HG03045 (cell line): Measurements from ENCODE around the gene OXTR.

Experiments
- ATAC-seq: cut with Tn5 transposase; IDR thresholded peaks from one replicate; pipeline ENCODE4 v1.9.1; 2021; ENCODE audit warnings: mild to moderate bottlenecking, moderate library complexity; ENCODE audit not compliant: unreplicated experiment

OXTR gene

DNA sequence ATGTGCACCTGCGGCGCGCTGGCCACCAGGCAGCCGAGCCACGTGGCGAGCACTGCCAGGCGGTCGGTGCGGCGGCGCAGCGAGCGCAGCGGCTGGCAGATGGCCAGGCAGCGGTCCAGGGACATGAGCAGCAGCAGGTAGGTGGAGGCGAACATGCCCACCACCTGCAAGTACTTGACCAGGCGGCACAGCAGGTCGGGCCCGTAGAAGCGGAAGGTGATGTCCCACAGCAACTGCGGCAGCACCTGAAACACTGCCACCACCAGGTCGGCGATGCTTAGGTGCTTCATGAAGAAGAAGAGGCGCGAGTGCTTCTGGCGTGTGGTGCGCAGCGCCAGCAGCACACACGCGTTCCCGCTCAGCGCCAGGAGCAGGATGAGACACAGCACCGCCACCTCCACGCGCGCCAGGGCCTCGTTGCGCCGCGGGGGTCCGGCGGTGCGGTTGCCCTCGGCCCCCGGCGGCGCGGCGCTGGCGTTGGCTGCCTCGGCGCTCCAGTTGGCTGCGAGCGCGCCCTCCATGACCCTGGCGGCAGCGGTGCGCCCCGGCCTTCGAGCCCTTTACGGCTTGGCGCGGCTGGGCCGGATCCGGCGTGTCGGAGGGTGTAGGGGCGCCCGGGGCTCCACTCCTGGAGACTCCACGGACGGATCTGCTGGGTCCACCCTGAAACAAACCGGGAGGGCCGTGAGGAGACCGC, 1.6 kb downstream of the OXTR start:
- ATAC-seq = peak; percentile 43

DNA sequence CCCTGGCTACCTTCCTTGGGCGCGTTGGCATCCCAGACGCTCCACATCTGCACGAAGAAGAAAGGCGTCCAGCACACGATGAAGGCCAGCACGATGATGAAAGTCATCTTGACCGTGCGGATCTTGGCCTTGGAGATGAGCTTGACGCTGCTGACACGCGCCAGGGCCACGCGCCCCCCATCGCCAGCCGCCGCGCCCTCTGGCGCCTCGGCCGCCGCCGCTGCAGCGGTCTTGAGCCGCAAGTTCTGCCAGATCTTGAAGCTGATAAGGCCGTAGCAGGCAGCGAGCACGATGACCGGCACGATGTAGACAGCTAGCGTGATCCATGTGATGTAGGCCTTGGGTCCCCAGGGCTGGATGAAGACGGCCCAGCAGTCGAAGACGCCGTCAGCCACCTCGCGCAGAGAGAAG, 2.2 kb downstream of the OXTR start:
- no peak for ATAC-seq

DNA sequence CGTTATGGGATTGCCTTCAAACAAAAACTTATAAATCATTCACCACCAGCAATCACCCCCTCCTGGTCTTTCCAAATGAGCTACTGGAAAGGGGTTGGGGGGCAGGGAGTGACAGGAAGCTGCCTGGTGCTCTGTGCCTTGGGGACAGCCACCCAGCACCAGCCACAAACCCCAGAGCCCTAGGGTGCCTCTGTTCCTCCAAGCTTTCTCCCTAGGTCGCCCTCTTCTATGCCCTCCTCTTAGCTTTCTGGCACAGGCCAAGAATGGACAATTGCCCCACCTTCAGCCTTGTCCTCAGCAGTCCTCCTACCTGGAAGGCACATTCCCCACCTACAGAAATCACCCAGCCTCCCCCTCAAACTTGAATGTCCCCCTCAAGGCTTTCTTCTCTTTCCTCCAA, 3.3 kb downstream of the OXTR start:
- ATAC-seq = no peak

DNA sequence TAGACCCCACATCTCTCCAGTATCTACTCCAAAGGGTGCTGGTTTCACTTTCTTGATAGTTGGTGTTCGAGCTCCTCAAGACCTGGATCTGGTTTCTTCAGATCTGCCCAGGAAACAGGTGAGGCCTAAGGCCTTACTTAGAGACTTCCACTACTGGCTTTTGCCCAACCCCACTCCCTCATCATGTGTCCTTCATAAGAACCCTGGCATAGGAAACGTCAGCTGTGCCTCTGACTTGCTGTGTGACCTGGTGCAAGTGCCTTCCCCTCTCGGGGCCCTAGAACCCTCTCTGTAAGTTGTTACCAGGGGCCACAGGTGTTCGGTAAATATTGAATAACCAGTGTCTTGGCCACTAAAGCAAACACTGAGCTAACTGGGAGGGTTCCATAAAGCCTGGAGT, 3.9 kb downstream of the OXTR start:
- no peak for ATAC-seq

DNA sequence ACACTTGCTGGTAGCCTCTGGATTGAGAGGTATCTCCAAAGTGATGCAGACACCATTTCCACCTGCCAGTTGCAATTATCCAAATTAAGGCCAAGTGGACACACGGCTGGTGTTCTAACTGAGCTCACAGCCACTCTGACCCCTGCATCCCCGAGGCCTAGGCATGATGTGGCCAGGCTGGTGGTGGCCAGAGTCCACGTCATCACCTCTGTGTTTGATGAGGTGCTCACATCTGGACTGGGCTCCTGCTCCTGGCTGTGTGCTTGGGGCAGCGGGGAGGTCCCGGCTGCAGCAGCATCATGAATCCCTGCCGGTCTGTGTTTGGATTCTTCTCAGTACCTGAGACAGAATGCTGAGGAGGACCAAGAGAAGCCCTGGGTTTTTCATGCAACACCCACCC, 4.9 kb downstream of the OXTR start:
- ATAC-seq = no peak

DNA sequence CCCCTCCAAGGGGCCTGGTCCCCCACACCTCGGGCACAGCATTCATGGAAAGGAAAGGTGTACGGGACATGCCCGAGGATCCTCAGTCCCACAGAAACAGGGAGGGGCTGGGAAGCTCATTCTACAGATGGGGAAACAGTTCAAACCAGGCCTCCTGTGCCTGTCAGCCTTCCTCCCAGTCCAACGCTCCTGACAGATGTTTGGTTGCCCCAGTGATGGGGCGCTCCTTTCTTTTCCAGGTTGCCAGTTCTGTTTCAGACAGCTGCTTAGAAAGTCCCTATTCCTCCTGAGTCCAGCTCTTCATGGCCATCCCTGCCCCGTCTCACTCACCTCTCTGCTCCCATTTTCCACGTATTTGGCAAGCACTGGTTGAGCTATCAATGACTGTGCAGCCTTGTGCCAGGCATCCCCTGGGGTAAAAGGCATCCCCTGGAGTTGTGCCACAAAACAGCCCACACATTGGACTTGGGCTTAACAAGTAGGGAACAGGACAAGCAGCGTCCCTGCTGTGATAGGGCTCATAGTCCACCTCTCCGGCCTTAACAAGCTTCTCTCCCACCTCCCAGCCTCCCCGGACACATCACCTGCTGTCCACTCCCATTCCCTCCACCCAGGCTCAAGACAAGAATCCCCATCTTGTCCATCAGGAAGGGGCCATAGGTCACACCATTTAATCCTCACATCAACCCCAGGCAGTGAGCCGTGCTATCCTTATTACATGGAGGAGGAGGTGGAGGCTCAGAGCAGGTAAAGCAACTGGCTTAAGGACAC, 6.6 kb downstream of the OXTR start:
- no peak for ATAC-seq

DNA sequence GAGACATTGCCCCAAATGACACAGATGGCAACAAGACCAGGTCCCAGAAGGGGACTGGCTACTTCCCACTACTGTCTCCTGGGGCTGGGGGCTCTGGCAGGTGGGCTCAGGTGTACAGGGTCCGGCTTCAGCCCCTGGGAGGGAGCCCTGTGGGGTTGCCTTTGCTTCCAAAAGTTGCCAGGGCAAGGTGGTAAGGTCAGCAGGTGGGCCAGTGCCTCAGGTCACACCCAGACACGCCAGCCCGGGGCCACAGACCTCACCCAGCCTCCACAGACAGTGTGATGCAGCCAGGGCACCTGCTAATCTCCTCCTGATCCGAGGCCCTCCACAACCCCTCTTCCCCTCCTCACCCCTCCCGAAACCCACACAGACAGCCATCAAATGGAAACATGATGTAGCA, 7.5 kb downstream of the OXTR start:
- no peak for ATAC-seq

DNA sequence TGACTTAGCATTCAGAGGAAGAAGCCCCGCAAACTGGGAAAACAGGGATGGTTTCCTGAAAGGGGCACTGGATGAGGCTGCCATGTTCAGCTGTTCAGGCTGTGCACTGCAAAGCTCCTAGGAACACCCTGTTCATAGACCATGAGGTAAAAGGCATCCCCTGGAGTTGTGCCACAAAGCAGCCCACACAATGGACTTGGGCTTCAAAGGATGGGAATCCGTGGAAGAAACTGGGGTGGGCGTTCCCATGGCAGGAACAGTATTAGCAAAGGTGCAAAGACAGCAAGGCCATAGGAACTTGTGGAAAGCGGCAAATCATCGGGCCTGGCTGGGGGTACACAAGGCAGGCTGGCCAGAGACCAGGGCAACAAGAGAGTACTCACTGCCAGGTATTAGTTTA, 8.9 kb downstream of the OXTR start:
- ATAC-seq = no peak

DNA sequence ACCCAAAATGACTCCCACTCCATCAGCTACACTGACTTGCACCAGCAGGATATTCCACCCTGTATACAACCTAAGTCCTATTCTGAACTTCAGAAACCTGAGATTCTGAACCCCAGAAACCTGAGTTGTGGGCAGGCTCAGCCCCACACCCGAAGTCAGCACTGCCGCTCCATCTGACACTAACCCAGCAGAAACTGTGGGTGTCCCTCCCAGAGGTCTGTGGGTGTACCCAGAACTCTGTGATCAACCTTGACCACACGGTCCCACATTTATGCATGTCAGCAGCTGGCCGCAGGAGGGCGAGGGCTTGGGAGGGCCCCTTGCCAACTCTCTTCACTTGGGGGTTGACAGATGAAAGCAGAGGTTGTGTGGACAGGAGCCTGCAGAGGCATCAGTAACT, 9.3 kb downstream of the OXTR start:
- no peak for ATAC-seq

DNA sequence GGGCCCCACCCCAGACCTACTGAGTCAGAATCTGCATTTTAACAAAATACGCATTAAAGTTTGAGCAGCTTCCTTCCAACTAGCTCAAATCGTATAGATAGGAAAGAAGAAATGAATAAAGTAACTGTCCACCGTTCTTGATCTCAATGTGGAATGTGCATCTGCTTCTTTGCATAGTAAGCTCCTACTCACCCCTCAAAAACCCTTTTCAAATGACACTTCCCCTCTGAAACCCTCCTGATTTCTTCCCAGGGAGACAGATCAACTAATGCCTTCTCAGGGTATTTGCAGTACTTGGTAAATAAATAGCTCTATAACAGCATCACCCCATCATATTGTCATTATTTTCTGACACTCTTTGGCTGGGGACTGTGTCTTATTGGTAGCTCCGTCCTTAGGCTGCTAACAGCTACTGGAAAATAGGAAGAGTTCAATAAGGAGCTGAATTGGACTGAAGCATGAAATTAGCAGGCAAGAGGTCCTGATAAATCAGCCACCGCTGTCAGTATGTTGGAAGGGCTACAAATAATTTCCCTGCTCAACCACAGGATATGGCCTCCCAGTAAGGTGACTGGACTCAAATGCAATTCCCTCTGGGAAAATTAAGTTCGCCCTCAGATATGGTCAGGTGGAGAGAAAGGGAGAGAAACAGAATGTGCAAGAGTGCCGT, 10.2 kb downstream of the OXTR start:
- ATAC-seq = no peak

DNA sequence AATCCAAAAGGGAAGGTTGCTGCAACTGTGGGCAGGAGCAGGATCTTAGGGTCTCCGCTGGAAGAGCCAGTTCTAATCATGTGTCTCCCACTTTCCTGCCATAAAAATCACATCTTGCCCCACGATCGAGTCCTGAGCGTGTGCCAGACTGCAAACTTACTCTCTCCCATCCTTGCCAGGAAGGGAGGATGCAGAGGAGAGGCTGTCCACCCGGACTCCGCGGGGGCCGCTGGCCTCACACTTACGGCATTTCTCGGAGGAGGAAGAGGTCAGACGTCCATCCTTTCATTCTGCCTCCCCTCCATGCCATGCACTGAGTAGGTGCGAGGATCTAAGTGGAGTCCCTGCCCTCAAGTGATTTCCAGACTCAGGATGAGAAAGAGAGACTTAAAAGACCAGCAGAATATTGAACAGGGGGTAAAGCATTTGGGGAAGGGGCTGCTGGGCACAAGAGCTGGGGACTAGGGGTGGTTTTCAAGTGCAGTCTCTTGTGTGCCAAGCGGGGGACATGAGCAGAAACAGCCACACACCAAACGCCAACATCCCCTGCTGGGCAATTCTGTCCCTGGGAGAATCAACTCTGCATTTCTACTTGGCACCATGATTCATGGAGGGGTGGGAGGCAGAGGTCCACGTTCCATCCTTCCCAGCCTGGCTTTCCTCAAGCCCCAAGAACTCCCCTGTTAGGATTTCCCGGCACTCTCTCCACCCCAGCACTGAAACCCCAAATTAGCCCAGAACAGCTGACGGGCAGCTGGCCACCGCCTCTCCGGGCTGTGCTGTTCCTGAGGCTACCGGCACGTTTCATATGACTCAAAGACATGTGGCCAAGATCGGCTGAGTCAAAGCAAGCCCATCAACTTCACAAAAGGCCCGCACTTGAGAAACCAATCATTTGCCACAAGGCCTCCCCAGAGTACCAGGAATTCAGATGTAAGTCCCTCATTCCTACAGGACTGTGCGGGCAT, 11.6 kb downstream of the OXTR start:
- ATAC-seq = no peak

DNA sequence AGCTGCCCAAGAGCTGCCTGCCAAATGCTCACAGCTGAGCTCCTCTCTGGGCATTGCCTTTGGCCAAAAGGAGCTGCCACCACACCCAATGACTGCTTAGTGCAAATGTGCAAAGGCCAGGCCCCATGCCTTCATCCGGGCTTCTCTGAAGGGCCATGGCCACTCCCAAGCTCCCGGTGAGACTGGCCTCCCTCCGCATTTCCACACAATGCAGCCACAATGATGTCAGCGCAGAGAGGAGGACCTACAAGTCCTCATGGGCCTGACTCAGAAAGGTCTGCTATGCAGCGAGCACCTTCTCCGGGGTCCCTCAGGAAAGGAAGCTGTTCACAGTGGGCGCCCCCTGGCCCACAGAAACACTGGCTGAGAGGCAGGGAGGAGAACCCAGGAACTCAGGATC, 12.7 kb downstream of the OXTR start:
- ATAC-seq = no peak

DNA sequence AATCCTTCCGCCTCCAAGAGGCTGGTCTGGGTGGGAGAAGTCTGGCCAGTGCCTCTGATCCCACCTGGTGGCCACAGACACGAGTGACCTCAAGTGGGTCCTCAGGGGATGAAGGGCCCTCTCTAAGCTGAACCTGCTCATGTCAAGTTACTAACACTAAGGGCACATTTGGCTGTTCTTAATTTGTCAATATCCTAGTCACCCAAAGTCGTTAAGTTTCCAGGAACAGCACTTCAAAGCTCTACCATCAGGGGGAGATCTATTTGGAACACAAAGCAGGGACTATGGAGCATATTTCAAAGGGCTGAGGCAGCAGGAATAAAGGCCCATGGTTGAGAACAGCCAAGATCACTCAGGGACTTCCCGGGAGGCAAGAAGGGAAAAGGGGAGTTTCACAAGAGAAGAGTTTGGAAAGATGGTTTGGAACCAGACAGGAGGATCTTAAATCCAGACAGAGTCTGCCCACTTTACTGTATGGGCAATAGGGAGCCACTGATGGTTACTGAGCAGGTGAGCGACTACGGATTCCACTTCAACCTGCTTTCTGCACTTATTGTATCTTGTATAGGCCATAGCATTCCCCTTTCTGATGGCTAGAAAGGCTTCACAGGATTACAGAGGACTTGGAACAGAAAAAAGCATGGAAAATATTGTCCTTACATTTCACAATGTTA, 13.7 kb downstream of the OXTR start:
- no peak for ATAC-seq

DNA sequence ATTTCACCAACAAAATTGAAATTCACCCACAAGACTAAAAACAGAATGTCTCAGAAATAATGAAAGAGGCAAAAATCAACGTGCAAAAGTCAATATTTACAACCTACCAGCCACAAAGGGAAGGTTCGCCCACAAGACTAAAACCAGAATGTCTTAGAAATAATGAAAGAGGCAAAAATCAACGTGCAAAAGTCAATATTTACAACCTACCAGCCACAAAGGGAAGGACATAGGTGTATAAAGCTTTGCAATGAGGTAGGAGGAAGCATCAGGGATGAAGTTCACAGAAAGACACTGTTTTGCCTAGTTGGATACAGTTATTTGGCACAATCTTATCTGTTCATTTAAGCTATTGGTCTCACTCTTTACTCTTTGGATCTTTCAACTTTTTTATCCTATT, 14.3 kb downstream of the OXTR start:
- no peak for ATAC-seq

DNA sequence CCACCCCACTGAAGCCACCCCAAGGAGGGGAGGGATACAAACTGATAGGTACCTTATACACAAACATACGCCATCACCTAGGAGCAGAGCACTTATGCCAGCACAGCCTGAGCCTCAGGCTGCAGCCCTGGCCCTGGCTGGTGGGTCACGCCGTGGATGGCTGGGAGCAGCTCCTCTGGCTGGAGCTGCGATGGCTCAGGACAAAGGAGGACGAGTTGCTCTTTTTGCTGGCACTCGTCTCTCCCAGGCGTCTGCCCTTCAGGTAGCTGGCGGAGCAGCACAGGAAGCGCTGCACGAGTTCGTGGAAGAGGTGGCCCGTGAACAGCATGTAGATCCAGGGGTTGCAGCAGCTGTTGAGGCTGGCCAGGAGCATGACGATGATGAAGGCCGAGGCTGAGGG, 16.6 kb downstream of the OXTR start:
- ATAC-seq = no peak

DNA sequence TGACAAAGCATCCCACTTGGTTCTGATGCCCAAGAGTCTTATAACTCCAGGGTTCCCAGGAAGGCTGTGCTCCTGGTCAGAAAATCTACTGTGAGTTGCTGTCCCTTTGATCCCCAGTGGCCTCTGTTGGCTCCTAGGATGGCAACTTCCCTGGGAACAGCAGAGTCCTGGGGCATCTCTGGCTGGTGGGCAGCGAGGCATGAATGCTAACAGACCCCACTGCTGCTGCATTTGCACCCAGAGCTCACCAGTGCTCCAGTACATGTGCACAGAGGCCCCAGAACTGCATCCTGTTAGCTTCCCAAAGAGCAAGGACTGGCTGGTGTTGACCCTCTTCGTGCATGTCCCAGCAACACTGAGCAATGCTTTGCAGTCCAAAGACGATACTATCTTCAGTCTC, 20.1 kb downstream of the OXTR start:
- no peak for ATAC-seq

DNA sequence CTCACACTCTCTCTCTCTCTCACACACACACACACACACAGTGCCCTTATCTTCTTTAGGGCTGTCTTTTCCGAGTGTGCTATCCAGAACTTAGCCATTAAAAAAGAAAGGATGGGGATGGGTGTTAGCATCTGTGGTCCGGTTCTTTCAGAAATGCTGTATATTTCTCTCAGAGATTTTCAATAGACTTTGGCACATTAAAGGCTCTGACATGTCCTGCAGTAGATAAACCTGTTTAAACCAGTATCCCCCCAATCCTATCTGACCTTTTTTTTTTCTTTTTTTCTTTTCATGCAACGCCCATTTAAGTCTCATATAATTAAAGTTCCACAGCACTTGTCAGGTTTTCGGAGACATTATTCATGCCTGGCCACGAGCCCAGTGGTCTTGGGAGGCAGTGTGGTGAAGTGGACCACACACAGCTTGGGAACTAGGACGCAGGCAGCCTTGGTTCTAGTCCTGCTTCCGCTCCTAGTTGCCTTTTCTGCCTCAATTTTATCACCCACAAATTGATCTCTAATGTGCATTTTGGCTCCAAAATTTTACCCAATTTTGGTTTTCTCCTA, 22.6 kb downstream of the OXTR start:
- ATAC-seq = no peak

DNA sequence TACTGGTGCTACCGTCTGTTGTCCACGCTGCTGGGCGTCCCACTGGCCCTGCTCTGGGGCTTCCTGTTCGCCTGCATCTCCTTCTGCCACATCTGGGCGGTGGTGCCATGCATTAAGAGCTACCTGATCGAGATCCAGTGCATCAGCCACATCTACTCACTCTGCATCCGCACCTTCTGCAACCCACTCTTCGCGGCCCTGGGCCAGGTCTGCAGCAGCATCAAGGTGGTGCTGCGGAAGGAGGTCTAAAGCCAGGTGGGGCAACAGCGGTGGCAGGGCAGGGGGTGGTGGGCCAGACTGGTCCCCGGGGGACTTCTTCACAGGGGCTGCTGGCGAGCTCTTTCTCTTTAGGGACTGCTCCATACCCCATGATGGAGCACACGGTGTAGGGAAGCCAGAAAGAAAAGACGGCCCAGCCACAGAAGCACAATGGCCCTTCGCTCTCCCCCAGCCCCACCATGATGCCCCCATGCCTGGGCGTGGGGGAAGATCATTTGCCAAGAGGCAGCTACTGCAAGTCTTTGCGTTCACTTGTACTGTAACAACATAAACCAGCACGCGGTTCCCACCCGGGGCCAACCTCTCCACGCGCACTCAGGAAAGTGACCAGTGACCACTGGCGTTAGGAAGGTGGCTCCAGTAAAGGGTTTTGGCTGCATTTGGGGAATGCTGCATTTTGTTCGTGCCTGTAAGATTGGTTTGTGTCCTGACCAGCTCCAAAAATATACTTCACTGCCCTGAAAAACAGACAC, 23.6 kb downstream of the OXTR start:
- no peak for ATAC-seq

DNA sequence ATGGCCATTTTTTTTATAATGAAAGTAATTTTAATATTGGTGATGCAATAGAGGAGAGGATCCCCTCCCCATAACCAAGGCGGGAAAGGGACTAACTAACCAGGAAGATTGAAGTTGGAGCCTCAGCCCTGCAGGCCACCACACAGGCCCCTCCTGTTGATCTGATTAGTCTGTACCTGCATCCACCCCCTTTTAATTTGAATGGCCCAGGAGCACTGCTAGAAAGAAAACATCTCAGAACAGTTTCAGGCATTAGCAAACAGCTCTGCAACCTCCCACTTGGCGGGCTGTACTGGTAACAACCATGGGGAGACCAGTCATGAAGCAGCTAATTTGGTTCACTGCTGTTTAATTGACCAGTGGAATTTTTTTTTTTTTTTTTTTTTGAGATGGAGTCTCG, 25.5 kb downstream of the OXTR start:
- no peak for ATAC-seq
